GM12878 (cell line): ENCODE results near the gene DPM3. TPM values are rescaled to one million over a fixed set of nuclear protein-coding genes. Genes with fewer than 3 reads are reported as not detected.
"Not testable (repeated sequence)": the region's sequence is repeated elsewhere in the genome, so short reads cannot be mapped to it uniquely, and the experiment has no call there.

Experiments
- ATAC-seq: fragments of 200-7000 bp; cut with Tn5 transposase; 3 replicates; pipeline ENCODE4 v1.9.1; 2020; ENCODE audit warnings: mild to moderate bottlenecking, moderate library complexity
- BruUV-seq: library from RNA; stranded (reverse); fragments of 400-500 nt; replicated peaks from 2 replicates; lab custom pipeline; 2021; lab: Mats Ljungman, UMichigan
- CTCF ChIA-PET: fragments of 300-600 bp; sonication (Branson Sonifier 250); formaldehyde crosslinking; extraction: SDS; loops from one replicate; lab custom pipeline; 2021; ENCODE audit warnings: inconsistent platforms; lab: Yijun Ruan, JAX
- POLR2A ChIA-PET: fragments of 350-600 bp; formaldehyde crosslinking; extraction: SDS; loops from one replicate; lab custom pipeline; 2021; ENCODE audit warnings: inconsistent platforms; lab: Charles Lee
- RAD21 ChIA-PET: fragments of 300-600 bp; sonication (Branson Sonifier 250); formaldehyde crosslinking; loops from one replicate; lab custom pipeline; 2023; ENCODE audit warnings: antibody characterized with exemption; ENCODE audit not compliant: unreplicated experiment; lab: Charles Lee
- SMC1A ChIA-PET: fragments of 300-600 bp; sonication (Branson Sonifier 250); formaldehyde crosslinking; loops from one replicate; lab custom pipeline; 2023; ENCODE audit not compliant: unreplicated experiment, uncharacterized antibody; lab: Charles Lee
- DNase-seq: peaks from one replicate; pipeline ENCODE4 v3.0.0-alpha.2; 2011; ENCODE audit warnings: low read depth, low spot score
- FAIRE-seq: peaks from 3 replicates; lab custom pipeline; 2011; peaks lifted over from hg19 to GRCh38; lab: Jason Lieb, UNC
- H2AFZ ChIP-seq: 2 replicates; pipeline ENCODE4 v1.6.0; 2011; ENCODE audit warnings: low read depth, low read length, control low read depth; ENCODE audit not compliant: control insufficient read depth
- H3K27ac ChIP-seq: 2 replicates; pipeline ENCODE4 v1.5.1; 2011; ENCODE audit warnings: control low read depth; ENCODE audit not compliant: control insufficient read depth, insufficient read depth
- H3K27me3 ChIP-seq, 2 experiments: replicated peaks in 1 of 2; 2 replicates each; pipeline versions ENCODE4 v1.6.0 to v1.6.1; 2011; ENCODE audit warnings: low read length in 1 of 2; ENCODE audit not compliant: control insufficient read depth in 2 of 2, insufficient read depth in 2 of 2
- H3K36me3 ChIP-seq, 2 experiments: 2 replicates each; pipeline ENCODE4 v1.5.1; 2011; ENCODE audit warnings: low read length in 1 of 2; ENCODE audit not compliant: control insufficient read depth in 2 of 2, insufficient read depth in 2 of 2
- H3K4me1 ChIP-seq: 2 replicates; pipeline ENCODE4 v1.6.1; 2011; ENCODE audit warnings: mild to moderate bottlenecking, low read length, moderate library complexity, mixed read lengths; ENCODE audit not compliant: control insufficient read depth, insufficient read depth
- H3K4me2 ChIP-seq: 2 replicates; pipeline ENCODE4 v1.6.0; 2011; ENCODE audit warnings: control low read depth; ENCODE audit not compliant: control insufficient read depth, insufficient read depth
- H3K4me3 ChIP-seq: fragments of 200-600 bp; sonication (generic); 2 replicates; pipeline ENCODE4 v1.5.1; 2016
- H3K79me2 ChIP-seq: 2 replicates; pipeline ENCODE4 v1.6.0; 2011; ENCODE audit warnings: low read length; ENCODE audit not compliant: control insufficient read depth, insufficient read depth
- H3K9ac ChIP-seq: 2 replicates; pipeline ENCODE4 v1.8.0; 2011; ENCODE audit warnings: low read length, control low read depth, mixed read lengths; ENCODE audit not compliant: control insufficient read depth, insufficient read depth
- H3K9me3 ChIP-seq: replicated peaks from 3 replicates; pipeline ENCODE4 v1.5.1; 2011; ENCODE audit warnings: mild to moderate bottlenecking, low read length; ENCODE audit not compliant: control insufficient read depth, insufficient read depth
- H4K20me1 ChIP-seq: 2 replicates; pipeline ENCODE4 v1.6.0; 2011; ENCODE audit not compliant: control insufficient read depth, insufficient read depth
- whole genome bisulfite sequencing: methylation state at CpG from one replicate; pipeline ENCODE4 v1.1.6; 2016; ENCODE audit warnings: low lambda C conversion rate; ENCODE audit not compliant: insufficient replicate concordance, insufficient coverage; ENCODE audit errors: missing lambda C conversion rate; 5-methylcytosine and 5-hydroxymethylcytosine counted together
- in situ Hi-C: fragments of 300-500 bp; cut with MboI; formaldehyde crosslinking; loops from 9 replicates; pipeline ENCODE4 v1.14.3; 2018; ENCODE audit warnings: mixed read lengths
- intact Hi-C: fragments of 100-400 bp; cut with micrococcal nuclease; formaldehyde crosslinking; loops from one replicate; pipeline ENCODE4 v1.14.2; 2022; ENCODE audit not compliant: unreplicated experiment
- polyA plus RNA-seq, 11 experiments: library from polyadenylated mRNA; depleted of rRNA in 4 of 11; unstranded in 6 of 11; stranded (reverse) in 5 of 11; fragments of >200 nt; fragmentation: Nextera tagmentation in 4 of 11; fragmentation: Illumina TruSeq in 1 of 11; extraction: Ambion mirVana in 4 of 11; extraction: Trizol in 1 of 11; gene quantifications; 1 replicate in 1 of 11; 2 replicates in 10 of 11; pipeline versions ENCODE4 v1.2.1 to v1.2.3, GENCODE V29; 2011 to 2016; ENCODE audit warnings: inconsistent platforms in 2 of 11, missing spikeins in 2 of 11, low read depth in 1 of 11
- total RNA-seq, 4 experiments: library from RNA; depleted of rRNA in 3 of 4; stranded (reverse); fragments of >200 nt in 3 of 4; fragmentation: Illumina TruSeq in 1 of 4; extraction: Trizol in 1 of 4; gene quantifications; 2 replicates each; pipeline versions ENCODE4 v1.2.1 to v1.2.3, GENCODE V29; 2013 to 2021

Gene DPM3
- total and polyA plus RNA-seq, 10 of the 15 experiments (the other 5 are each of a cell fraction or from before 2014, with no cell fraction given): 5.9 to 78.7 (median 25.7) TPM

- H3K79me2 ChIP-seq, H3K27ac ChIP-seq, H4K20me1 ChIP-seq, H3K36me3 ChIP-seq, H3K4me1 ChIP-seq, H3K4me2 ChIP-seq, H3K9ac ChIP-seq, H3K27me3 ChIP-seq, intact Hi-C loops, FAIRE-seq, DNase-seq, BruUV-seq, ATAC-seq, H3K4me3 ChIP-seq, RAD21 ChIA-PET, H2AFZ ChIP-seq, H3K9me3 ChIP-seq: not testable (repeated sequence)
- WGBS: 58% methylated on average over 11 of the region's 11 CpGs
- POLR2A ChIA-PET: interaction anchor here (0.6 to 0.7 kb wide), 3 partner anchors 15 to 918 kb away, joined by 3 to 5 read pairs (median 4); no protein-coding TSS in a partner anchor
- SMC1A ChIA-PET: interaction anchor here (2.0 kb wide), 1 partner anchor 73 kb away, joined by 7 read pairs; no protein-coding TSS in a partner anchor
- CTCF ChIA-PET: interaction anchor here (1.4 to 12.1 kb wide), 3 partner anchors 8 to 74 kb away, joined by 6 to 284 read pairs (median 89); partner anchors contain the start of gene KRTCAP2
- in situ Hi-C loops: loop anchor here (5.0 kb wide), 1 partner anchor 72 kb away; no protein-coding TSS in a partner anchor
Observed at GRCh38 chr1:155164625-155165024, 24.3 kb upstream of the DPM3 start.

DNA sequence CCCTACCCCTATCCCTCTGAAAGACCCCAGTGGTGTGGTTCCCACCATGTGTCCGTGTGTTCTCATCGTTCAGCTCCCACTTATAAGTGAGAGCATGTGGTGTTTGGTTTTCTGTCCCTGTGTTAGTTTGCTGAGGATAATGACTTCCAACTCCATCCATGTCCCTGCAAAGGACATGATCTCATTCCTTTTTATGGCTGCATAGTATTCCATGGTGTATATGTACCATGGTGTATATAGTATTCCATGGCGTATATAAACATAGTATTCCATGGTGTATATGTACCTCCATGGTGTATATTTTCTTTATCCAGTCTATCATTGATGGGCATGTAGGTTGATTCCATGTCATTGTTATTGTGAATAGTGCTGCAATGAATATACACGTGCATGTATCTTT lies 23.5 kb upstream of the DPM3 start:
- H3K27ac ChIP-seq, H3K9ac ChIP-seq, H3K79me2 ChIP-seq, H3K4me1 ChIP-seq, H4K20me1 ChIP-seq, in situ Hi-C loops, H3K4me2 ChIP-seq, H3K36me3 ChIP-seq, ATAC-seq, H3K4me3 ChIP-seq, H2AFZ ChIP-seq, FAIRE-seq, DNase-seq, H3K27me3 ChIP-seq, H3K9me3 ChIP-seq, intact Hi-C loops, RAD21 ChIA-PET, BruUV-seq: not testable (repeated sequence)
- ChIA-PET POLR2A (interaction anchor here (0.6 kb wide), 1 partner anchor 473 kb away, joined by 3 read pairs; no protein-coding TSS in a partner anchor), SMC1A (interaction anchor here (0.7 kb wide), 1 partner anchor 435 kb away, joined by 3 read pairs; no protein-coding TSS in a partner anchor), CTCF (interaction anchor here (1.4 to 12.1 kb wide), 3 partner anchors 9 to 73 kb away, joined by 6 to 284 read pairs (median 89); partner anchors contain the start of gene KRTCAP2)
- 84% methylated on average over 4 of the region's 4 CpGs for WGBS

- 84% methylated on average over 6 of the region's 6 CpGs for WGBS
- RAD21 ChIA-PET: not testable (repeated sequence)
Observed at GRCh38 chr1:155162631-155163030, 22.3 kb upstream of the DPM3 start.

More at GRCh38 chr1:155162631-155163030, 22.3 kb upstream of the DPM3 start:
- in situ Hi-C loops, H3K9me3 ChIP-seq, SMC1A ChIA-PET, H3K36me3 ChIP-seq, H3K27ac ChIP-seq, H3K79me2 ChIP-seq, H3K4me1 ChIP-seq, FAIRE-seq, intact Hi-C loops, ATAC-seq, H3K4me3 ChIP-seq, BruUV-seq, DNase-seq, H3K4me2 ChIP-seq, H3K9ac ChIP-seq, H4K20me1 ChIP-seq, H3K27me3 ChIP-seq, H2AFZ ChIP-seq: not testable (repeated sequence)
- CTCF ChIA-PET: interaction anchor here (0.9 to 1.1 kb wide), 3 partner anchors 10 to 71 kb away, joined by 3 to 6 read pairs (median 5); partner anchors contain the start of gene KRTCAP2
- POLR2A ChIA-PET: interaction anchor here (0.7 kb wide), 2 partner anchors 11 to 1428 kb away, joined by 5 to 8 read pairs; no protein-coding TSS in a partner anchor
